Left ventricle myocardium inferior (tissue), 1 donor: ENCODE results near the gene DVL2. TPM values are rescaled to one million over a fixed set of nuclear protein-coding genes. Genes with fewer than 3 reads are reported as not detected.
"Not testable (repeated sequence)": the region's sequence is repeated elsewhere in the genome, so short reads cannot be mapped to it uniquely, and the experiment has no call there.

Experiments
- DNase-seq: peaks from one replicate; pipeline ENCODE4 v3.0.0-alpha.2; 2020
- H3K27ac ChIP-seq: fragments of 200-600 bp; replicated peaks from 2 replicates; pipeline ENCODE4 v1.8.0; 2021
- H3K27me3 ChIP-seq: fragments of 200-600 bp; 2 replicates; pipeline ENCODE4 v1.8.0; 2021; ENCODE audit warnings: low read depth
- H3K36me3 ChIP-seq: fragments of 200-600 bp; 2 replicates; pipeline ENCODE4 v1.8.0; 2021
- H3K4me1 ChIP-seq: fragments of 200-600 bp; 2 replicates; pipeline ENCODE4 v1.8.0; 2021
- H3K4me3 ChIP-seq: fragments of 200-600 bp; 2 replicates; pipeline ENCODE4 v1.8.0; 2021; ENCODE audit warnings: mild to moderate bottlenecking, moderate library complexity
- H3K9me3 ChIP-seq: fragments of 200-600 bp; replicated peaks from 2 replicates; pipeline ENCODE4 v1.8.0; 2021
- CTCF ChIP-seq: fragments of 200-600 bp; IDR thresholded peaks from 2 replicates; pipeline ENCODE4 v1.8.0; 2021; ENCODE audit warnings: antibody characterized with exemption, mild to moderate bottlenecking, borderline replicate concordance
- intact Hi-C: fragments of 100-400 bp; cut with micrococcal nuclease; formaldehyde crosslinking; loops from one replicate; pipeline ENCODE4 v1.11.0; 2022
- total RNA-seq: library from RNA; stranded (reverse); fragmentation: NEBNext Ultra II Directional; extraction: Animal tissue kit (Norgen Biotek cat#: 25700); gene quantifications from one replicate; pipeline ENCODE4 v1.2.1, GENCODE V29; 2021
- donor health status: DM: no; HTN: yes; CAD: no; lungs with severe emphysema.

DVL2 gene
- total RNA-seq, 1 donor from 2014 or later, result 19.8 TPM

- H3K27me3 ChIP-seq, result no peaks in the 10 kb centered on the region
- H3K27ac ChIP-seq, result no peak overlapping the region
- TF ChIP-seq CTCF, result no peak
- H3K36me3 ChIP-seq, result no peaks in the 10 kb centered on the region
- DNase-seq, result no peak
- intact Hi-C loops, result no loop called here
- no peaks in the 10 kb centered on the region for H3K4me1 ChIP-seq
- no peaks in the 10 kb centered on the region for H3K9me3 ChIP-seq
- no peak overlapping the region for H3K4me3 ChIP-seq
Measured at GRCh38 chr17:7184647-7185046, 49.7 kb downstream of the DVL2 start.

- no peaks in the 10 kb centered on the region for H3K9me3 ChIP-seq
- no peaks in the 10 kb centered on the region for H3K36me3 ChIP-seq
- H3K27me3 ChIP-seq, result peaks cover under 1% of the 10 kb centered on the region
- intact Hi-C loops, result no loop called here
- DNase-seq, result no peak
- H3K4me3 ChIP-seq, result no peak overlapping the region
- no peak overlapping the region for H3K27ac ChIP-seq
- no peak for TF ChIP-seq CTCF
- no peaks in the 10 kb centered on the region for H3K4me1 ChIP-seq
Measured at GRCh38 chr17:7184091-7184488, 50.2 kb downstream of the DVL2 start.

- H3K4me1 ChIP-seq, result no peaks in the 10 kb centered on the region
- intact Hi-C loops, result no loop called here
- no peak overlapping the region for H3K4me3 ChIP-seq
- H3K27me3 ChIP-seq, result peaks cover 6% of the 10 kb centered on the region
- no peak for TF ChIP-seq CTCF
- H3K9me3 ChIP-seq, result no peaks in the 10 kb centered on the region
- no peak for DNase-seq
- H3K36me3 ChIP-seq, result no peaks in the 10 kb centered on the region
- no peak overlapping the region for H3K27ac ChIP-seq
Measured at GRCh38 chr17:7183433-7184090, 50.8 kb downstream of the DVL2 start.

- H3K4me3 ChIP-seq, H3K27ac ChIP-seq, DNase-seq, H3K9me3 ChIP-seq, intact Hi-C loops, H3K36me3 ChIP-seq: not testable (repeated sequence)
- Histone ChIP-seq H3K4me1 (peaks cover 12% of the 10 kb centered on the region), H3K27me3 (peaks cover 19% of the 10 kb centered on the region)
Measured at GRCh38 chr17:7182101-7182500, 52.2 kb downstream of the DVL2 start.

GRCh38 chr17:7179317-7180254, 54.7 kb downstream of the DVL2 start, which contains the start of gene ASGR1:
Gene ASGR1 (minus strand): TSS chr17:7179370. CDS start chr17:7178563, 807 bp downstream.
- H3K27me3 ChIP-seq, result peaks cover 44% of the 10 kb centered on the region
- no peak for TF ChIP-seq CTCF
- intact Hi-C loops, result loop anchor here (10.0 kb wide), 1 partner anchor 125 kb away; no protein-coding TSS in a partner anchor
- H3K4me3 ChIP-seq, result peak within 1 kb of the TSS; percentile 63
- H3K36me3 ChIP-seq, result no peaks in the 10 kb centered on the region
- no peaks in the 10 kb centered on the region for H3K9me3 ChIP-seq
- no peak within 1 kb of the TSS for H3K27ac ChIP-seq
- H3K4me1 ChIP-seq, result peaks cover 15% of the 10 kb centered on the region
- no peak for DNase-seq

GRCh38 chr17:7178973-7179316, 55.4 kb downstream of the DVL2 start:
- TF ChIP-seq CTCF, result no peak
- Histone ChIP-seq H3K4me1 (peaks cover 19% of the 10 kb centered on the region), H3K27me3 (peaks cover 51% of the 10 kb centered on the region), H3K27ac (no peak overlapping the region), H3K9me3 (no peaks in the 10 kb centered on the region), H3K36me3 (no peaks in the 10 kb centered on the region), H3K4me3 (no peak overlapping the region)
- no peak for DNase-seq
- intact Hi-C loops, result loop anchor here (10.0 kb wide), 1 partner anchor 124 kb away; no protein-coding TSS in a partner anchor
